GM19238 (cell line): Measurements from ENCODE around the gene P2RX4.
"Not testable (repeated sequence)": the region's sequence is repeated elsewhere in the genome, so short reads cannot be mapped to it uniquely, and the experiment has no call there.

Source experiments
- DNase-seq: peaks from one replicate; pipeline ENCODE4 v3.0.0; 2011; ENCODE audit warnings: low spot score; ENCODE audit not compliant: insufficient read length

The P2RX4 gene

DNA sequence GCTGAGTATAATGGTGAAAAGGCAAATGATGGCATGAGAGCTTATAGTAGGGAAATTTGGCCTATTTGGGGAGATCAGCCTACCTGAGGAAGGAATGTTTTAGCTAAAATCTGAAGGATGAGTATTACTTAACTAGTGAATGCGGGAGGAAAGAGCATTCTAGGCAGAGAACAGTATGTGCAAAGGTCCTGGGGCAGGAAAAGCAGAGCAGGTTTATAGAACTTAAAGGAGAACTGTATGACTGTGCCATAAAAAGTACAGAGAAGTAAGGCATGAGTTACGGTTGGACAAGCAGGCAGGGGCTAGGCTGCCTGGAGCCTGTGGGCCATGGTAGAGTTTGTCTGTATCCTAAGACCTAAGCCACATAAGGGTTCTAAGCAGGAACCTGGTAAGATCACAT is 21.7 kb upstream of the P2RX4 start:
- no peak for DNase-seq

DNA sequence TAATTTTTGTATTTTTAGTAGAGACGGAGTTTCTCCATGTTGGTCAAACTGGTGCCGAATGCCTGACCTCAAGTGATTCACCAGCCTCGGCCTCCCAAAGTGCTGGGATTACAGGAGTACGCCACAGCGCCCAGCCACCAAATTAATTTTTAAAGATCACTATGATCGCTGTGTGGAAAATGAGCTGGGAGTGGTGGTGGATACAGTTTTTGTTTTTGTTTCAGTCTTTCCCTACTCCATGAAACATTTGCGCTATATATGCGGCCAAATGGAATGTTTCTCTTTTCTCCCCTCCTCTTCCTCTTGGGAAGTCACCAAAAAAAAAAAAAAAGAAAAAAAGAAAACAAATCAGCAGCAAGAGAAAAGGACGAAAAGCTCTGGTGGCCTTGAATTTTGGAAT is 20.8 kb upstream of the P2RX4 start:
- DNase-seq, result no peak

GRCh38 chr12:121189619-121190155 is 20.2 kb upstream of the P2RX4 start:
- DNase-seq, result no peak

GRCh38 chr12:121190523-121191031 is 19.4 kb upstream of the P2RX4 start:
- no peak for DNase-seq

DNA sequence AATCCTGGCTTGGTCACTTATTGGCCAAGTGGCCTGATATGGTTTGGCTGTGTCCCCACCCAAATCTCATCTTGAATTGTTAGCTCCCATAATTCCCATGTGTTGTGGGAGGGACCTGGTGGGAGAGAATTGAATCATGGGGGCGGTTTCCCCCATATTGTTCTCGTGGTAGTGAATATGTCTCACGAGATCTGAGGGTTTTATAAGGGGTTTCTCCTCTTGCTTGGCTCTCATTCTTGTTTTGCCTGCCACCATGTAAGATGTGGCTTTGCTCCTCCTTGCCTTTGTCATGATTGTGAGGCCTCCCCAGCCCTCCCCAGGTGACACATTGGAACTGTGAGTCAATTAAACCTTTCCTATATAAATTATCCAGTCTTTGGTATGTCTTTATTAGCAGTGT is 18.8 kb upstream of the P2RX4 start:
- DNase-seq, result no peak

DNA sequence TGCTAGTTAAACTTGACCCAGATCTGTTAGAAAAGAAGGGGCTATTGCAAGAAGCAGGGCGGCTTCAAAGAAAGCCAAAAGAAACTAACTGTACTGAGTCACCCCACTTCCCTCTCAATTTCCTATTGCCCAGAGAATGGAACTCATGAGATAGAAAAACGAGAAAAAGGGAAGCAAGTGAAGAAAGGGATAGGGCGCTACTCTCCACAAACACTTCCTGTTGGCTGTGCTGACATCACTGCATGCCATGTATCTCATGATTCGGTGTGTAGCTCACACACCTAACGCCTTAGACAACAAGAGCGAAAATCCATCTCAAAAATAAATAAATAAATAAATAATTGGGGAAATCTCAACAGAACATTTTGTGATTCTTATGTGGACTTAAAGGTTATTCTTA is 13.0 kb upstream of the P2RX4 start:
- DNase-seq, result no peak

- DNase-seq, result no peak
These were observed 11.0 kb upstream of the P2RX4 start for GRCh38 chr12:121198949-121199348.

- not testable (repeated sequence) for DNase-seq
These were observed 8.8 kb upstream of the P2RX4 start for GRCh38 chr12:121201140-121201539.

DNA sequence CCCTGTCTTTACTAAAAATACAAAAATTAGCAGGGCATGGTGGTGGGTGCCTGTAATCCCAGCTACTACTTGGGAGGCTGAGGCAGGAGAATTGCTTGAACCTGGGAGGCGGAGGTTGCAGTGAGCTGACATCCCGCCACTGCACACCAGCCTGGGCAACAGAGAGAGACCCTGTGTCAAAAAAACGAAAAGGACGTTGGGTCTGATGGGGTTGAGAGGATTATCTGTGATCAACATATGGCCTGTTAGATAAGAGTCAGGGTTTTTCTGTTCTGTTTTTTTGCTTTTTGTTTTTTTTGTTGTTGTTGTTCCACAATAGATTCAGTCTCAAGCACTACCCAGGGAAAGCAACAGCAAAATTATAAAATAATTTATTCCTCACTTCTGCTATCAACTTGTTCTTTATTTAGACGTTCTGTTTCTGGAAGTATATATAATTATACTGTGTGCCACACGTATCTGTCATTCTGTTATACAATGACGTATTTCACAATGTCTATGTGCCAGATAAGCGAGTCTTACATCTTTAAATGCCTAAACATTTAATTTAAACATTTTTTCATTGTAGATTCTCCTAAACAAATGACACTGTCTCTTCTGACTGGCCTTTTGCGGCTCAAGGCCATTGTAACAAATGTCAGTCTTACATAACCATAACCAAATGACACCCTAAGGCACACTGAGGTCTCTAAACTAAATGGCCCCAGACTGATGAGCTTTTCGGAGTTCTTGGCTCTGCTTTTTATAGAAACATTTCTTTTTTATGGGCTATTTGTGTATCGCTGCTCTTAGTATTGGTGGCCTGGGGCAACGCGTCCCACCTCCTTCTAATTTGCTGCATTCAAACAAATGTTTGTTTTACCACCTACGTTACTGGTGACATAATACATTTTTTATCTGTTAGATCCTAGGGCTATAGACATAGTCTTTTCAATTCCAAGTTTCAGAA is 7.2 kb upstream of the P2RX4 start:
- DNase-seq, result no peak

GRCh38 chr12:121203482-121203881 is 6.4 kb upstream of the P2RX4 start:
- no peak for DNase-seq

DNA sequence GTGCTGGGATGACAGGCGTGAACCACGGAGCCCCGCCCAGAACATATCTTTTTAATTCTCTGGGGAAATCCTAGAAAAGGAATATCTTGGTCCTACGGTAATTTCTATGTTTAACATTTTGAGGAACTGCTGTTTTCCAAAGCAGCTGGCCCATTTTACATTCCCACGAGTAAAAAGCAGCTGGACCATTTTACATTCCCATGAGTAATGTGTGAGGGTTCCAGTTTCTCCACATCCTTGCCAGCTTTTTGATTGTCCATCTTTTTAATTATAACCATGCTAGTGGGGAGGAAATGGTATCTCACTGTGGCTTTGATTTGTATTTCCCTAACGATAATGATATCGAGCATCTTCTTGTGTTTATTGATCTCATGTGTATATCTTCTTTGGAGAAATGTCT is 4.4 kb upstream of the P2RX4 start:
- no peak for DNase-seq

DNA sequence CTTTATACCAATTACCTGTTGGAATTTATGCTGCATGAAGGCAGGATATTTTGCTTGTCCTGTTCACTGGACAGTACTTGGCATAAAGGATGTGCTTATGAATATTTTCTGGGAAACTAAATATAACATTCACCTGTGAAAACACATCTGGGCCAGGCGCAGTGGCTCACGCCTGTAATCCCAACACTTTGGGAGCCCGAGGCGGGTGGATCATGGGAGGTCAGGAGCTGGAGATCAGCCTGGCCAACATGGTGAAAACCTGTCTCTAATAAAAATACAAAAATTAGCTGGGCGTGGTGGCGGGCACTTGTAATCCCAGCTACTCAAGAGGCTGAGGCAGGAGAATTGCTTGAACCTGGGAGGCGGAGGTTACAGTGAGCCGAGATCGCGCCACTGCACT is 1.4 kb upstream of the P2RX4 start:
- not testable (repeated sequence) for DNase-seq

- DNase-seq, result no peak
These were observed 708 bp upstream of the P2RX4 start for GRCh38 chr12:121209221-121209620.

- no peak for DNase-seq
These were observed 2.9 kb downstream of the P2RX4 start for GRCh38 chr12:121212875-121213274.

GRCh38 chr12:121214166-121214777 is 4.3 kb downstream of the P2RX4 start:
- DNase-seq, result no peak

GRCh38 chr12:121214855-121215745 is 5.2 kb downstream of the P2RX4 start:
- DNase-seq, result no peak

GRCh38 chr12:121216102-121216501 is 6.2 kb downstream of the P2RX4 start:
- DNase-seq, result no peak

- DNase-seq, result no peak
These were observed 7.1 kb downstream of the P2RX4 start for GRCh38 chr12:121217063-121217462.

- no peak for DNase-seq
These were observed 7.8 kb downstream of the P2RX4 start for GRCh38 chr12:121217761-121218160.

GRCh38 chr12:121218588-121219352 is 8.8 kb downstream of the P2RX4 start:
- no peak for DNase-seq
